Testis (tissue), 2 donors: ENCODE data around the gene CHTF8.
A peak's percentile ranks its signal among the peaks of the same experiment; 100 is the strongest.

ENCODE experiments used
- POLR2A ChIP-seq: fragments of 450-650 bp; IDR thresholded peaks from one replicate; pipeline ENCODE4 v1.6.1; 2017; ENCODE audit warnings: antibody characterized with exemption, mild to moderate bottlenecking, moderate library complexity
- TF ChIP-seq, protein P1 (sequence below), 3 experiments: fragments of 450-650 bp in 2 of 3; fragments of 200-600 bp in 1 of 3; sonication (generic) in 1 of 3; IDR thresholded peaks; one replicate each; pipeline ENCODE4 v1.5.1; 2016 to 2019; ENCODE audit warnings: antibody characterized with exemption in 3 of 3, mild to moderate bottlenecking in 2 of 3, moderate library complexity in 1 of 3

GRCh38 chr16:69105501-69106361, 26.7 kb downstream of the CHTF8 start, which contains the start of gene HAS3:
- TF ChIP-seq, protein P1, sequence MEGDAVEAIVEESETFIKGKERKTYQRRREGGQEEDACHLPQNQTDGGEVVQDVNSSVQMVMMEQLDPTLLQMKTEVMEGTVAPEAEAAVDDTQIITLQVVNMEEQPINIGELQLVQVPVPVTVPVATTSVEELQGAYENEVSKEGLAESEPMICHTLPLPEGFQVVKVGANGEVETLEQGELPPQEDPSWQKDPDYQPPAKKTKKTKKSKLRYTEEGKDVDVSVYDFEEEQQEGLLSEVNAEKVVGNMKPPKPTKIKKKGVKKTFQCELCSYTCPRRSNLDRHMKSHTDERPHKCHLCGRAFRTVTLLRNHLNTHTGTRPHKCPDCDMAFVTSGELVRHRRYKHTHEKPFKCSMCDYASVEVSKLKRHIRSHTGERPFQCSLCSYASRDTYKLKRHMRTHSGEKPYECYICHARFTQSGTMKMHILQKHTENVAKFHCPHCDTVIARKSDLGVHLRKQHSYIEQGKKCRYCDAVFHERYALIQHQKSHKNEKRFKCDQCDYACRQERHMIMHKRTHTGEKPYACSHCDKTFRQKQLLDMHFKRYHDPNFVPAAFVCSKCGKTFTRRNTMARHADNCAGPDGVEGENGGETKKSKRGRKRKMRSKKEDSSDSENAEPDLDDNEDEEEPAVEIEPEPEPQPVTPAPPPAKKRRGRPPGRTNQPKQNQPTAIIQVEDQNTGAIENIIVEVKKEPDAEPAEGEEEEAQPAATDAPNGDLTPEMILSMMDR (IDR thresholded peaks at IDR 0.05) = peak in 1 of 3 experiments; percentile 9
- no peak for TF ChIP-seq POLR2A
